Hepatocyte (in vitro differentiated cells): ENCODE results near the gene TCEAL7.

Source experiments
- CTCF ChIP-seq: fragments of 200-600 bp; sonication (generic); IDR thresholded peaks from 2 replicates; pipeline ENCODE4 v1.5.1; 2016; ENCODE audit warnings: antibody characterized with exemption, mild to moderate bottlenecking; ENCODE audit not compliant: poor library complexity
- EZH2 ChIP-seq: fragments of 200-600 bp; sonication (generic); IDR thresholded peaks from 2 replicates; pipeline ENCODE4 v1.6.1; 2016; ENCODE audit warnings: antibody characterized with exemption, mild to moderate bottlenecking, borderline replicate concordance
- EZH2phosphoT487 ChIP-seq: fragments of 200-600 bp; sonication (generic); IDR thresholded peaks from one replicate; pipeline ENCODE4 v1.6.1; 2018; ENCODE audit warnings: antibody characterized with exemption, mild to moderate bottlenecking, low read depth, moderate library complexity; ENCODE audit not compliant: unreplicated experiment, severe bottlenecking

- TF ChIP-seq CTCF (no peak), EZH2 (no peak), EZH2phosphoT487 (no peak)
Measured at GRCh38 chrX:103376118-103376978, 46.3 kb downstream of the TCEAL7 start, which contains the start of gene BEX3.
